Mammary epithelial cell (primary cell): ENCODE measurements around the gene EML5.

Experiments used
- EZH2 ChIP-seq: IDR thresholded peaks from 2 replicates; pipeline ENCODE4 v1.6.1; 2012; ENCODE audit warnings: low read length, inconsistent platforms, borderline replicate concordance
- TF ChIP-seq, protein P1 (sequence below), 2 donors: IDR thresholded peaks in 1 of 2; conservative IDR thresholded peaks in 1 of 2; 2 replicates each; pipeline ENCODE4 v1.5.1; 2011 to 2012; ENCODE audit warnings: inconsistent platforms in 2 of 2, low read length in 2 of 2, mild to moderate bottlenecking in 2 of 2, control low read depth in 1 of 2, low read depth in 1 of 2; ENCODE audit not compliant: insufficient read depth in 1 of 2; ENCODE audit errors: extremely low read depth in 1 of 2

DNA sequence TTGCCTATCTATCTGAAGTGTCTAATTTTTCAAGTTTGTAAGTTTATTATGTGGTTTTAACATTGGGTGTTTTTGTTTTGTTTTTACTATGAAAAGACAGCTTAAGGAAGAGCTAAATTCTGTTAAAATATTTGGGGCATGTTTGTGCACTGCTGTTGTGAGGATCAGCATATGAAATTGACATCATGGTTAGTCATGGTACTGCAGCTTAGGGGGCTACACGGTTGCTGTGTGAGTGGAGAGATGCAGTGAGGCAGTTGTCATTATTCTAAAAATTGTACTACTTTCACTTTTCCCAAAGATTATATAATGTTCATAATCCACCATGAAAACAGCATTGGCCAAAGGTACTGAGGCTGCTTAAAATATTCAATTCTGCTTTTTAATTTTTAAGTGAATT lies 180.9 kb downstream of the EML5 start:
- TF ChIP-seq, protein P1, sequence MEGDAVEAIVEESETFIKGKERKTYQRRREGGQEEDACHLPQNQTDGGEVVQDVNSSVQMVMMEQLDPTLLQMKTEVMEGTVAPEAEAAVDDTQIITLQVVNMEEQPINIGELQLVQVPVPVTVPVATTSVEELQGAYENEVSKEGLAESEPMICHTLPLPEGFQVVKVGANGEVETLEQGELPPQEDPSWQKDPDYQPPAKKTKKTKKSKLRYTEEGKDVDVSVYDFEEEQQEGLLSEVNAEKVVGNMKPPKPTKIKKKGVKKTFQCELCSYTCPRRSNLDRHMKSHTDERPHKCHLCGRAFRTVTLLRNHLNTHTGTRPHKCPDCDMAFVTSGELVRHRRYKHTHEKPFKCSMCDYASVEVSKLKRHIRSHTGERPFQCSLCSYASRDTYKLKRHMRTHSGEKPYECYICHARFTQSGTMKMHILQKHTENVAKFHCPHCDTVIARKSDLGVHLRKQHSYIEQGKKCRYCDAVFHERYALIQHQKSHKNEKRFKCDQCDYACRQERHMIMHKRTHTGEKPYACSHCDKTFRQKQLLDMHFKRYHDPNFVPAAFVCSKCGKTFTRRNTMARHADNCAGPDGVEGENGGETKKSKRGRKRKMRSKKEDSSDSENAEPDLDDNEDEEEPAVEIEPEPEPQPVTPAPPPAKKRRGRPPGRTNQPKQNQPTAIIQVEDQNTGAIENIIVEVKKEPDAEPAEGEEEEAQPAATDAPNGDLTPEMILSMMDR (conservative IDR thresholded peaks at IDR 0.05 in 1 of 2, IDR thresholded peaks at IDR 0.05 in 1 of 2; ENCODE audit: extremely low read depth in 1 of 2, insufficient read depth in 1 of 2, low read depth in 1 of 2, low read length in 2 of 2): no peak
- TF ChIP-seq EZH2: no peak
